ENCODE data around the gene CENPT. TPM values are rescaled to one million over a fixed set of nuclear protein-coding genes. Genes with fewer than 3 reads are reported as not detected.

Gene CENPT
- total and polyA plus RNA-seq, 2 donors from 2014 or later: 25.3 to 42.5 TPM

GRCh38 chr16:67862623-67863583, 15.4 kb upstream of the CENPT start:
- peak overlapping the region; percentile 55 to 62 for H3K27ac ChIP-seq (ENCODE audit: low read depth in 2 of 2, low read length in 2 of 2)
- intact Hi-C loops (cut with DNase I): no loop called here

GRCh38 chr16:67861877-67862276, 14.4 kb upstream of the CENPT start:
- FAIRE-seq (no peak), DNase-seq (no peak)
- Histone ChIP-seq H3K9me3 (ENCODE audit: control insufficient read depth in 2 of 3, insufficient read depth in 1 of 3, low read length in 3 of 3) (no peaks in the 10 kb centered on the region), H3K4me1 (ENCODE audit: control insufficient read depth in 2 of 3, insufficient read depth in 2 of 3, low read depth in 1 of 3, low read length in 3 of 3) (peaks cover 0 to 19% (median 13%) of the 10 kb centered on the region in 3 donors), H3K36me3 (ENCODE audit: control insufficient read depth in 2 of 3, insufficient read depth in 3 of 3, low read length in 3 of 3) (peaks cover 0 to 9% (median 4%) of the 10 kb centered on the region in 3 donors), H3K9ac (ENCODE audit: low read length in 3 of 3) (no peak overlapping the region), H3K27me3 (ENCODE audit: control insufficient read depth, insufficient read depth, low read length) (no peaks in the 10 kb centered on the region), H3K27ac (ENCODE audit: low read depth in 2 of 2, low read length in 2 of 2) (no peak overlapping the region), H3K4me3 (ENCODE audit: low read length in 3 of 3) (no peak overlapping the region)
- TF ChIP-seq, protein P1, sequence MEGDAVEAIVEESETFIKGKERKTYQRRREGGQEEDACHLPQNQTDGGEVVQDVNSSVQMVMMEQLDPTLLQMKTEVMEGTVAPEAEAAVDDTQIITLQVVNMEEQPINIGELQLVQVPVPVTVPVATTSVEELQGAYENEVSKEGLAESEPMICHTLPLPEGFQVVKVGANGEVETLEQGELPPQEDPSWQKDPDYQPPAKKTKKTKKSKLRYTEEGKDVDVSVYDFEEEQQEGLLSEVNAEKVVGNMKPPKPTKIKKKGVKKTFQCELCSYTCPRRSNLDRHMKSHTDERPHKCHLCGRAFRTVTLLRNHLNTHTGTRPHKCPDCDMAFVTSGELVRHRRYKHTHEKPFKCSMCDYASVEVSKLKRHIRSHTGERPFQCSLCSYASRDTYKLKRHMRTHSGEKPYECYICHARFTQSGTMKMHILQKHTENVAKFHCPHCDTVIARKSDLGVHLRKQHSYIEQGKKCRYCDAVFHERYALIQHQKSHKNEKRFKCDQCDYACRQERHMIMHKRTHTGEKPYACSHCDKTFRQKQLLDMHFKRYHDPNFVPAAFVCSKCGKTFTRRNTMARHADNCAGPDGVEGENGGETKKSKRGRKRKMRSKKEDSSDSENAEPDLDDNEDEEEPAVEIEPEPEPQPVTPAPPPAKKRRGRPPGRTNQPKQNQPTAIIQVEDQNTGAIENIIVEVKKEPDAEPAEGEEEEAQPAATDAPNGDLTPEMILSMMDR (IDR thresholded peaks at IDR 0.05; ENCODE audit: borderline replicate concordance, extremely low read depth, insufficient read depth): no peak
- intact Hi-C loops (cut with DNase I): no loop called here

More at GRCh38 chr16:67862623-67863583, 15.4 kb upstream of the CENPT start:
- H3K9ac ChIP-seq (ENCODE audit: low read length in 3 of 3): peak overlapping the region in 1 of 3 donors; percentile 30
- H3K36me3 ChIP-seq (ENCODE audit: control insufficient read depth in 2 of 3, insufficient read depth in 3 of 3, low read length in 3 of 3): peaks cover 2 to 9% (median 6%) of the 10 kb centered on the region in 3 donors
- no peak for FAIRE-seq
- H3K4me3 ChIP-seq (ENCODE audit: low read length in 3 of 3): no peak overlapping the region
- TF ChIP-seq, protein P1 (IDR thresholded peaks at IDR 0.05; ENCODE audit: borderline replicate concordance, extremely low read depth, insufficient read depth): no peak
- no peaks in the 10 kb centered on the region for H3K9me3 ChIP-seq (ENCODE audit: control insufficient read depth in 2 of 3, insufficient read depth in 1 of 3, low read length in 3 of 3)
- H3K27me3 ChIP-seq (ENCODE audit: control insufficient read depth, insufficient read depth, low read length): no peaks in the 10 kb centered on the region
- peak in 1 of 5 donors; percentile 82 for DNase-seq
- H3K4me1 ChIP-seq (ENCODE audit: control insufficient read depth in 2 of 3, insufficient read depth in 2 of 3, low read depth in 1 of 3, low read length in 3 of 3): peaks cover 0 to 9% (median 6%) of the 10 kb centered on the region in 3 donors

DNA sequence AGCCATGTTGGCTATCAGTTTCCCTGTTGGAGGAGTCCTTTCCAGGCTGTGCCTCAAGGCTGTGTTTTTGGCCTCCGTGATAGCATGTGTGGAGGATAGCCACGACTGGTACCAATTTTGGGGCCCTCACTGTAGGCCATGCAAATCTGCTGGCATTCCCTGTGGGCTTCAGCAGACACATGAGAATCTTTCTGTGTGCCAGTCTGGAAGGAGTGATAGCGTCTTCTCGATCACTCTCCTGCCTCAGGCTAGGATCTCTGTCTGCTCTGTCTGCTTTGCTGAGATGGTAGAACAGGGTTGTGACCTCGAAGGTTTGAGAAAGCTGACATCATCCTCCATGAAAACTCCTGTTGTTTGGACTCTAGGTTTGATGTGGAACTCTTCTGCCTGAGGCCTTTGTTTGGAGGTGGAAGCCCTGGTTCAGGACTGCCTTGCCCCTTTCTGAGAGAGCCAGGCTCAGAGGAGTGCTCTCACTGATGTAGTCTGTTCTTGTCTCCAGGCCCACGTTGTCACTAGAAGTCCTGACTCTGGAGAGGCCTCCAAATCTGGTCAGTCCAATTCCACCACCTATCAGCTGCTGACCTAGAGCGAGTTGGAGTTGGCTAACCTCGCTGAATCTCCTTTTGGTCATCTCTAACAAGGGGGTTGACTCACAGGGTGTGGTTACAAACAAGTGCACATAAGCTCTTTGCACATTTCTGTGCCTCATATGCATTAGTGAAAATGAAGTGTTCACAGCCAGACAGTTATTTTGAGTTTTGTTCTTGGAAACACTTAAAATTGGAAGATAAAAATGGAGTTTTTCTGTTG, 13.3 kb upstream of the CENPT start:
- peaks cover 0 to 9% (median 0%) of the 10 kb centered on the region in 3 donors for H3K36me3 ChIP-seq (ENCODE audit: control insufficient read depth in 2 of 3, insufficient read depth in 3 of 3, low read length in 3 of 3)
- FAIRE-seq: no peak
- TF ChIP-seq, protein P1 (IDR thresholded peaks at IDR 0.05; ENCODE audit: borderline replicate concordance, extremely low read depth, insufficient read depth): no peak
- no peaks in the 10 kb centered on the region for H3K27me3 ChIP-seq (ENCODE audit: control insufficient read depth, insufficient read depth, low read length)
- H3K4me3 ChIP-seq (ENCODE audit: low read length in 3 of 3): no peak overlapping the region
- peaks cover 0 to 20% (median 14%) of the 10 kb centered on the region in 3 donors for H3K4me1 ChIP-seq (ENCODE audit: control insufficient read depth in 2 of 3, insufficient read depth in 2 of 3, low read depth in 1 of 3, low read length in 3 of 3)
- intact Hi-C loops (cut with DNase I): no loop called here
- H3K27ac ChIP-seq (ENCODE audit: low read depth in 2 of 2, low read length in 2 of 2): no peak overlapping the region
- no peaks in the 10 kb centered on the region for H3K9me3 ChIP-seq (ENCODE audit: control insufficient read depth in 2 of 3, insufficient read depth in 1 of 3, low read length in 3 of 3)
- no peak for DNase-seq
- H3K9ac ChIP-seq (ENCODE audit: low read length in 3 of 3): no peak overlapping the region

Data from kidney (tissue), 14 donors.